ELF-1 (cell line): ENCODE data around the gene PRICKLE3.
A peak's percentile ranks its signal among the peaks of the same experiment; 100 is the strongest.

ENCODE experiments used
- DNase-seq: peaks from one replicate; pipeline ENCODE4 v3.0.0-alpha.2; 2016; ENCODE audit warnings: low read depth, low spot score

PRICKLE3 gene

GRCh38 chrX:49208399-49208798 lies 22.2 kb upstream of the PRICKLE3 start:
- DNase-seq, result no peak

GRCh38 chrX:49206543-49206942 lies 20.4 kb upstream of the PRICKLE3 start:
- no peak for DNase-seq

DNA sequence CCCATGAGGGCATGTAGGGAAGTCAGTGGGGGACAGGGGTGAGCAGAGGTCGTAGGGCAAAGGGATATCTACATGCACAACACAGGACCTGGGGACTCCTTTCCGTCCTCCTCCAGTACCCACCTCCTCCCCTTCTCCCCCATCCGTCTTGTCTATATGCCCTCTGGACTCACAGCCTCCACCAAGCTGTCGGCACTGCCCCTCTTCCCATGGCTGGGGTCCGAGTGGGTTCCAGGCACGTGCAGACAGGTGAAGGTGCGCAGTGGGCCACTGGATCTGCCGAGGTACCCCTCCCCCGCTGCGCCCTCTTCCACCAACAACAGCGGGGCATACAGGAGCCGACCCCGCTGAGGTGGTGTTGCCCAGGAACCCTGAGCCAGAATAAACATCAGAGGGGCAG lies 19.3 kb upstream of the PRICKLE3 start:
- DNase-seq, result no peak

GRCh38 chrX:49204709-49205108 lies 18.5 kb upstream of the PRICKLE3 start:
- no peak for DNase-seq

DNA sequence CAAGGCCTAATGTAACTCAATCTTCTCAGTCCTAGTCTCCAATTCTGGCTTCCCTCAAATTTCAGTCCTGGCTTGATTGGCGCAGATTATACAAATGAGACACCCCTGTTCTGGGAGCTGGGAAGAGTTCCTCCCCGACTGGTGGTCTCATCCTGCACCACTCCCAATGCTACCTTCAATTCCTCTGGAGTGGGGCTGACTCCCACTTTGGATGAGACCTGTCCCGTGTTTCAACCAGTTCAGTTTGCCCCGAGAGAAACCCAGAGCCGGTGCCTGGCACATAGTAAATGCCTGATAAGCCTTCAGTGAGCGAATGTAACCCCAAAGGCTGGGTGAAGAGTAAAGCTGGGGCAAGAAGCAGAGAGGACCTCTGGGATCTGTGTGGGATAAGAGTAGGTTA lies 17.8 kb upstream of the PRICKLE3 start:
- DNase-seq, result no peak

DNA sequence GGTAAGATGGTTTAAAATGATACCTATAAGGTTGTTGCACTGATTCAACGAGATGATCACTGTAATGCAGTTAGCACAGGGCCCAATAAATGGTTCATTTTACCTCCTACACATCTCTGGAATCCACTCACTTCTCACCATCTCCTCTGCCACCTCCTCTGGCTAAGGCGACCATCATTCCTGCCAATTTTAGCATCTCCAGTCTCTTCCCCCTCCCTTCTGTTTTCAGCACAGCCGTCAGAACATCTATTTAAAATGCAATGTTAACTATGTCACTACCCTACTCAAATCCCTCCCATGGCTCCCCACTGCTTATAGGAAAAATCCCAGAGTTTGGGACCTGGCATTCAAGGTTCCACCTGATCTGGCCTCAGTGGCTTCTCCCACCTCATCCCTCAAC lies 17.4 kb upstream of the PRICKLE3 start:
- no peak for DNase-seq

- no peak for DNase-seq
Observed at GRCh38 chrX:49202022-49202421, 15.8 kb upstream of the PRICKLE3 start.

- DNase-seq, result peak; percentile 97
Observed at GRCh38 chrX:49199906-49200771, 14.0 kb upstream of the PRICKLE3 start, which contains the start of gene SYP. Gene SYP (minus strand): TSS chrX:49200193. CDS start chrX:49200186, 7 bp downstream.

- no peak for DNase-seq
Observed at GRCh38 chrX:49199315-49199595, 13.1 kb upstream of the PRICKLE3 start.

DNA sequence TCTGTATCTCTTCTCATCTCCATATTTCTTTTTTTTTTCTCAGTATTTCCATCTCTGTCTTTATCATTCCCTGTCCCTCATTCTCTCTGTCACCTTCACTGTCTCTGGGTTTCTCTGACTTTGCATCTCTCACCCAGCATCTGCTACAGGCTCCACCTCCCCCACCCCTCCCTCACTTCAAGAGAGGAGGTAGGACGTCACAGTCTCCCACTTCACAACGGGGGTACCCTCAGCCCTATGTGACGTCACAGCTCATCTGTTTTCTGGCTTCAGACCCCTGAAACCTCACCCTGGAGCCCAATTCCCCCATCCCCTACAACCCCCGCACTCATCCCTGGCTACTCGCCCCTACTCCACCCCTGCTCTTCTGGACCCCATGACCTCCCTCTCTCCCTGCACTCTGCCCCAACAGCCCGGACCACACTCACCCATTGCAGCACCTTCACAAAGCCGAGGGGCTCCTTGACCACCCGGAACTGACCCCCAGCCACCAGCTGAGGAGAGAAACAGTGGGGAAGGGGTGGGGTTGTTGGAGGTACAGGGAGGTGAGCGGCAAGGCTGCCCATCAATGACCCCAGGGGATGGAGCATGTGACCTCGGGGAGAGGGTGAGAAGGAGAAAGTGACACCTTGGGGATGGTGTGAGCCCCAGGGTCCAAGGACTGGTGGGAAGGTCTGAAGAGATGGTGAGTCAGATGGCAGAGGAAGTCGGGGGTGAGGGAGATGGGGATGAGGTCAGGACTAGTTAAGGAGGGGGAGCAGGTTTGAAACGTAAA lies 12.6 kb upstream of the PRICKLE3 start:
- DNase-seq, result no peak

- DNase-seq, result no peak
Observed at GRCh38 chrX:49197543-49198087, 11.4 kb upstream of the PRICKLE3 start.

GRCh38 chrX:49193542-49193964 lies 7.4 kb upstream of the PRICKLE3 start:
- no peak for DNase-seq

DNA sequence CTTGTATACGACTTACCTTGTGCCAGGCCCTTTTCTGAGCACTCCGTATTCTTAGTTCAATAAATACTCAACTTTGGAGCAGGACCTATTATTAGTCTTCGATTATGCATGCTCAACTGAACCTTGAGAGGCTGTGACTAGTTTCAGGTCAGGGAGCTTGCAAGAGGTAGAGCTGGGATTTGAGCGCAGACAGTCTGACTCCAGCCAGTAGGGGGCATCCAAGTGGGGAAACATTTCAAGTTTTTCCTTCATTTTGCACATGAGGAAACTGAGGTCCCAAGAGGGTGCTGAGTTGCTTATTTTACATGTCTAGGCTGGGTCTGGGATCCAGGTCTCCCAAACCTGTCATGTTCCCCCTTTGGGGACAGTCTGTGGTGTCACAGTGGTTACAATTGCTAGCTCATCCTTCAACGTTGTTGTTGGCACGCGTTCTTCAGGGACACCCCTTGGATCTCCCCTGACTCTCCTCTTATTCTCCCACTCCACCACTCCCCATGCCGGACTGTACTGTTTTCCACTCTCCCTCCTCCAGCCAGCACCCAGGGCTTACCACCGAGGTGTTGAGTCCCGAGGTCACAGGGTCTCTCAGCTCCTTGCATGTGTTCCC lies 6.7 kb upstream of the PRICKLE3 start:
- peak; percentile 76 for DNase-seq

DNA sequence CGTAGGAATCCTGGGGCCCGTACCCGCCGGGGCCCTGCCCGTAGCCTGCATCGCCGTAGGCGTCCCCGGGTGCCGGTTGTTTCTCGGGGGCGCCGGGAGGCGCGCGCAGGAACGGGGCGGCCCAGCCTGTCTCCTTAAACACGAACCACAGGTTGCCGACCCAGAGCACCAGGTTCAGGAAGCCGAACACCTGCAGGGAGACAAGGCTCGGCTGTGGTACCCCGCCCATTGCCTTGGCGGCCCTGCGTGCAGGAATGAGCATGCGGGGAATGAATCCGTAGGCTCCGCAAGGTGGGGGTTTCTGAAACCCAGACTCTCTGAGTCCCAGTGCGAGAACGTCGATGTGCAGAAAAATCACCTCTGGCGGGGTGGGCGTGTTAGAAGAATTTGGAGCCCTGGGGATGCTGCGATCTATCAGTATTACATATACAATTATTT lies 5.4 kb upstream of the PRICKLE3 start:
- no peak for DNase-seq

DNA sequence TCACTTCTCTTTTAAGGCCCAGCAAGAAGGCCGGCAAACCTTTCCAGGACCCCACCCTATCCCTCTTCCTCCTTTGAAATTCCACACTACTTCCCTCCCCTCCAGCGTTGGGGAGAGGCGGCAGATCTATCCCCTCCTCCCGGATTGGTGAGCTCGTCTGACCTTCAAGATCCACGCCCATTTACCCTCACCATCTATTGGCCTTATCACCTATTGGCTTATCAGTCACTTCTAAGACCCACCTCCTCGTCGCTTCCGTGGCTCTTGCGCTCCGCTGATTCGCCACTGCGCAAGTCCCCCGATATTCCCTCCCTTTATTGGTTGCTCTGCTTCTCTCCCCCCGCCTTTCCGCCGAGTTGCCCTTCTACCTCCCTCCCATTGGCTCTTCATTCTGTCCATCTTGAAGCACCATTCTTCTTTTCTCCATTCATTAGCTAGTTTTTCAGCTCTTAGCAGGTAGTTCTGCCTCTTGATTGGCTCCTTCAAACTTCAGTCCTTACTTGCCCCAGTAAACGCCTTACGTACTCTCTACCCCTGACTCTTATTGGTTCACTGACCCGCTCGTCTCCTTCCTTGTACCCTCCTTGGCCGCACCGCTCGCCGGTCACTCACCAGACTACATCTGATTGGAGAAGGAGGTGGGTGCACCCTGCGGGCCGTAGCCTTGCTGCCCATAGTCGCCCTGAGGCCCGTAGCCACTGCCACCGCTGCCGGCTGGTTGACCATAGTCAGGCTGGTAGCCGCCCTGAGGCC lies 4.8 kb upstream of the PRICKLE3 start:
- DNase-seq, result peak; percentile 100

DNA sequence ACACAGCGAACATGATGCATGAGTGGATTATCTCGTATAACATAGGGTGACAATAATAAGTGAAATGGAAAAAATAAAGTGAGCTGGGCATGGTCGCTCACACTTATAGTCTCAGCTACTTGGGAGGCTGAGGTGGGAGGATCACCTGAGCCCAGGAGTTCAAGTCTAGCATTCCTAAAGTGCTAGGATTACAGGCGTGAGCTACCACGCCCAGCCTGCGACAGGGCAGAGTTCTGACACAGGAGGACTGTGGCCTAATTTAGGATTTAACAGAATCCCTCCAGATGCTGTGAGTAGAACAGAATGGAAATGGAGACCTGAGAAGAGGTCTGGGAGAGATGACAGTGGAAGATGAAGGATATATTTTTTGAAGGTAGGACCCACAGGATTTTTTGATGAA lies 3.4 kb upstream of the PRICKLE3 start:
- DNase-seq, result no peak

DNA sequence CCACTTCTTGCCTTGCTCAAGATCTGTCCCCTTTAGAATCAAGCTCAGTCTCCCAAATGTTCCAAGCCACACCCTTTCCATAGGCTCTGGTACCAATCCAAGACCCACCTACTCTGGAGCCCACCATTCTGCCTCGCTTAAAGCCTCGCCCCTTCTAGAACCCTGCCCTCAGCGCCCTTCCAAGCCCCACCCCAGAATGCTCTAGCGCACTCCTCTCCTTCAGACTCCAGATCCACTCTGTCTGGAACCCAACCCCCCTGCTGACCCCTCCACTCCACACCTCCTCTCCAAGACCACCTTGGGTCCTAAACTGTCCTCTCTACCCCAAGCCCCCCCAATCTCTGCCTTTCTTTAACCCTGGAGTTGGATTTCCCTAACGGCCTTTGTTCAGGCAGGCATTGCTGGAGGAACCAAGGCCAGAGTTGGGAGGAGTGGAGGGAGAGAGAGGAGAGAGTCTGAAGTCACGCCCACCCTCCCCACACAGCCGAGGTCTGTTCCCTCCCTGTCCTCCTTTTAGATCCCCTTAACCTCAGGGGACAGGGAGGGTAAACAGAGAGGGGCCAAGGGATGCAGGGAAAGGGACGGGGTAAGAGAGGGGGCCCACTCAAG lies 2.4 kb upstream of the PRICKLE3 start:
- no peak for DNase-seq

DNA sequence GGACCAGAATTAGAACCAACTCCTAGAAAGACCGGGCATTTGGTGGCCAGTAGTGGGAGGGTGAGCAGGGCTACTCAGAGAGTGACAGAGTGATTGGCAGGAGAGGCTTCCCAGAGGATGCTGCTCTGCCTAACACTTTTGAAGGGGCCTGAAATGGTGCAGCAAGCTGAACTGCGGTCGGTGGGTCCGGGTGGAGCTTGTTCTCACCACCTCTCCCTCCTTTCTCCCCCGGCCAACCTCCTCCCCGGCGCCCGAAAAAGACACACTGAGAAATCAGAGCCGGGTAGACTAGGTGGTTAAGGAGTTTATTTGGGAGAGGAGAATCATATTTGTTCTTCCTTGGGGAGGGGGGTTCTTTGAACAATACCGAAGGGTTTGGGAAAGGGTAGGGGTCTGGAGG lies 1.4 kb upstream of the PRICKLE3 start:
- DNase-seq, result peak; percentile 34

GRCh38 chrX:49187028-49187394 lies 838 bp upstream of the PRICKLE3 start:
- peak; percentile 41 for DNase-seq

GRCh38 chrX:49184294-49185281 lies 1.6 kb downstream of the PRICKLE3 start:
- DNase-seq, result peak; percentile 99
